OCI-LY7 (cell line): ENCODE data around the gene MPI. TPM values are rescaled to one million over a fixed set of nuclear protein-coding genes. Genes with fewer than 3 reads are reported as not detected.
"Not testable (repeated sequence)": the region's sequence is repeated elsewhere in the genome, so short reads cannot be mapped to it uniquely, and the experiment has no call there.

Experiments used
- BruUV-seq: library from RNA; stranded (reverse); fragments of 400-500 nt; replicated peaks from 2 replicates; lab custom pipeline; 2021; lab: Mats Ljungman, UMichigan
- CTCF ChIA-PET: fragments of 300-600 bp; sonication (Branson Sonifier 250); formaldehyde crosslinking; loops from one replicate; lab custom pipeline; 2022; ENCODE audit warnings: antibody characterized with exemption; ENCODE audit not compliant: unreplicated experiment; lab: Charles Lee
- POLR2A ChIA-PET: fragments of 300-600 bp; sonication (Branson Sonifier 250); formaldehyde crosslinking; loops from one replicate; lab custom pipeline; 2022; ENCODE audit warnings: antibody characterized with exemption; lab: Charles Lee
- DNase-seq: peaks from one replicate; pipeline ENCODE4 v3.0.0-alpha.2; 2015; ENCODE audit warnings: low spot score
- H2AFZ ChIP-seq: fragments of 200-600 bp; sonication (generic), shearing (Covaris generic); 2 replicates; pipeline ENCODE4 v1.6.1; 2014; ENCODE audit warnings: mild to moderate bottlenecking, antibody characterized with exemption, low read length, moderate library complexity
- H3K27ac ChIP-seq: fragments of 200-600 bp; sonication (generic); 2 replicates; pipeline ENCODE4 v1.5.1; 2014; ENCODE audit warnings: mixed run types, low read depth, mild to moderate bottlenecking, moderate library complexity, low read length, inconsistent platforms; ENCODE audit not compliant: poor library complexity, severe bottlenecking
- H3K36me3 ChIP-seq: fragments of 200-600 bp; sonication (generic); 2 replicates; pipeline ENCODE4 v1.6.1; 2014; ENCODE audit warnings: mild to moderate bottlenecking, antibody characterized with exemption, low read length, moderate library complexity, mixed read lengths; ENCODE audit not compliant: insufficient read depth
- H3K4me1 ChIP-seq: fragments of 200-600 bp; sonication (generic); 2 replicates; pipeline ENCODE4 v1.5.1; 2014; ENCODE audit warnings: mild to moderate bottlenecking, low read length; ENCODE audit not compliant: insufficient read depth, poor library complexity, severe bottlenecking
- H3K4me2 ChIP-seq: fragments of 200-600 bp; sonication (generic); 2 replicates; pipeline ENCODE4 v1.6.1; 2014; ENCODE audit warnings: mild to moderate bottlenecking, low read length
- H3K4me3 ChIP-seq: fragments of 200-600 bp; sonication (generic); 2 replicates; pipeline ENCODE4 v1.5.1; 2014; ENCODE audit warnings: mild to moderate bottlenecking, low read depth, low read length; ENCODE audit not compliant: poor library complexity, severe bottlenecking
- H3K79me2 ChIP-seq: fragments of 200-600 bp; sonication (generic); 2 replicates; pipeline ENCODE4 v1.6.1; 2016; ENCODE audit warnings: low read depth, mild to moderate bottlenecking, low read length, moderate library complexity, mixed read lengths; ENCODE audit not compliant: insufficient read depth
- H3K9me2 ChIP-seq: fragments of 200-600 bp; sonication (generic); 2 replicates; pipeline ENCODE4 v1.6.1; 2016; ENCODE audit warnings: mild to moderate bottlenecking, low read length, mixed read lengths; ENCODE audit not compliant: insufficient read depth
- H3K9me3 ChIP-seq: fragments of 200-600 bp; sonication (generic); 2 replicates; pipeline ENCODE4 v1.6.1; 2014; ENCODE audit warnings: mild to moderate bottlenecking, mixed run types, low read length, mixed read lengths
- H4K20me1 ChIP-seq: fragments of 200-600 bp; sonication (generic); 2 replicates; pipeline ENCODE4 v1.6.1; 2014; ENCODE audit warnings: mild to moderate bottlenecking, antibody characterized with exemption, low read length, moderate library complexity, mixed read lengths; ENCODE audit not compliant: insufficient read depth
- CTCF ChIP-seq: fragments of 200-600 bp; sonication (generic); conservative IDR thresholded peaks from 2 replicates; pipeline ENCODE4 v1.5.1; 2014; ENCODE audit warnings: mild to moderate bottlenecking, antibody characterized with exemption, low read length, moderate library complexity, mixed read lengths
- EZH2phosphoT487 ChIP-seq: fragments of 200-600 bp; sonication (generic); IDR thresholded peaks from 2 replicates; pipeline ENCODE4 v1.6.1; 2018; ENCODE audit warnings: low read depth, borderline replicate concordance, mild to moderate bottlenecking, mixed run types, antibody characterized with exemption, low read length, moderate library complexity, mixed read lengths
- intact Hi-C: fragments of 100-400 bp; cut with micrococcal nuclease; formaldehyde crosslinking; loops from one replicate; pipeline ENCODE4 v1.10.0; 2022; ENCODE audit not compliant: unreplicated experiment
- total RNA-seq, 2 experiments: library from RNA; depleted of rRNA in 1 of 2; stranded (reverse); fragments of >200 nt in 1 of 2; shearing (Covaris generic) in 1 of 2; gene quantifications; 2 replicates each; pipeline ENCODE4 v1.2.3, GENCODE V29; 2014 to 2022

MPI gene
- total RNA-seq, 2 experiments from 2014 or later: 58.9 to 67.2 TPM

- H3K4me3 ChIP-seq: no peak overlapping the region
- H3K9me3 ChIP-seq: peaks cover 11% of the 10 kb centered on the region; the same call in 1 of the 2 replicates
- TF ChIP-seq CTCF (no peak), EZH2phosphoT487 (no peak)
- H4K20me1 ChIP-seq: no peaks in the 10 kb centered on the region
- CTCF ChIA-PET: no interaction called here
- POLR2A ChIA-PET: interaction anchor here (1.6 kb wide), 1 partner anchor 15 kb away, joined by 6 read pairs; no protein-coding TSS in a partner anchor
- H3K79me2 ChIP-seq: no peaks in the 10 kb centered on the region
- no peaks in the 10 kb centered on the region for H3K9me2 ChIP-seq
- intact Hi-C loops: no loop called here
- BruUV-seq: no TSS peak
- DNase-seq: no peak
- H3K4me2 ChIP-seq: no peak overlapping the region
- H2AFZ ChIP-seq: no peak overlapping the region
- H3K27ac ChIP-seq: no peak overlapping the region
- no peaks in the 10 kb centered on the region for H3K36me3 ChIP-seq
- H3K4me1 ChIP-seq: peaks cover 13% of the 10 kb centered on the region
These were observed 4.4 kb upstream of the MPI start for GRCh38 chr15:74885461-74885860.

DNA sequence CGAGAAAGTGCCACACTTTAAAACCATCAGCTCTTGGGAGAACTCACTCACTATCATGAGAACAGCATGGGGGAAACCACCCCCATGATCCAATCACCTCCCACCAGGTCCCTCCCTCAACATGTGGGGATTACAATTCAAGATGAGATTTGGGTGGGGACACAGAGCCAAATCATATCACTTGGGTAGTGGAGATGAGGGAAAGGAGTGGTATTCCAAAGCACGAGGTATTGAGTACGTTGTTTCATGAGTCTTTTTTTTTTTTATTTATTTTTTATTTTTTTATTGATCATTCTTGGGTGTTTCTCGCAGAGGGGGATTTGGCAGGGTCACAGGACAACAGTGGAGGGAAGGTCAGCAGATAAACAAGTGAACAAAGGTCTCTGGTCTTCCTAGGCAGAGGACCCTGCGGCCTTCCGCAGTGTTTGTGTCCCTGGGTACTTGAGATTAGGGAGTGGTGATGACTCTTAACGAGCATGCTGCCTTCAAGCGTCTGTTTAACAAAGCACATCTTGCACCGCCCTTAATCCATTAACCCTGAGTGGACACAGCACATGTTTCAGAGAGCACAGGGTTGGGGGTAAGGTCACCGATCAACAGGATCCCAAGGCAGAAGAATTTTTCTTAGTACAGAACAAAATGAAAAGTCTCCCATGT is 2.2 kb upstream of the MPI start:
- peaks cover 16% of the 10 kb centered on the region for H3K36me3 ChIP-seq
- CTCF ChIA-PET: interaction anchor here (1.2 kb wide), 1 partner anchor 14 kb away, joined by 3 read pairs; no protein-coding TSS in a partner anchor
- intact Hi-C loops, POLR2A ChIA-PET, H3K9me3 ChIP-seq, H3K27ac ChIP-seq, H3K4me2 ChIP-seq, H3K9me2 ChIP-seq, H4K20me1 ChIP-seq, BruUV-seq, H3K79me2 ChIP-seq, DNase-seq, H3K4me3 ChIP-seq, H2AFZ ChIP-seq: not testable (repeated sequence)
- peaks cover 23% of the 10 kb centered on the region for H3K4me1 ChIP-seq

DNA sequence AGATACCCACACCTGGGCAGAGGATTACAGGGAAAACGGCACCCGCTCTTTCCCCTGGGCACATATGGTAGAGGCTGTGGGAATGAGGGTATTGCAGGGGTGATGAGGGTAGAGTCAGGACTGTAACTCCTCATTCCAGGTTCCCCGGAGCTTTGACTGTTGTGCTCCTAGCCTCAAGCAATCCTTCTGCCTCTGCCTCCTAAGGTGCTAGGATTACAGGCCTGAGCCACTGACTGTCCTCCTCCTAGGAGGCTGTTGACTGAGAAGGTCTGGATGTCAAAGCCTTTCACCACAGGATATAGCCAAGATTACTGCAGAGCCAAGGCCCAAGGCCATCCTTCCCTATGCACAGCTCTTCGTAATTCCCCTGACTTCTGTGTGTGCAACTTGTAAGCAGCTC is 1.1 kb upstream of the MPI start:
- Histone ChIP-seq H3K4me2 (no peak overlapping the region), H3K36me3 (peaks cover 27% of the 10 kb centered on the region), H3K79me2 (no peaks in the 10 kb centered on the region), H3K27ac (no peak overlapping the region), H3K4me3 (no peak overlapping the region), H3K9me3 (no peaks in the 10 kb centered on the region), H3K9me2 (no peaks in the 10 kb centered on the region), H3K4me1 (peaks cover 31% of the 10 kb centered on the region), H2AFZ (no peak overlapping the region), H4K20me1 (no peaks in the 10 kb centered on the region)
- DNase-seq: no peak
- BruUV-seq: no TSS peak
- ChIA-PET CTCF (interaction anchor here (1.2 kb wide), 1 partner anchor 13 kb away, joined by 3 read pairs; no protein-coding TSS in a partner anchor), POLR2A (no interaction called here)
- no peak for TF ChIP-seq CTCF
- TF ChIP-seq EZH2phosphoT487: no peak
- intact Hi-C loops: no loop called here
